H1 (cell line): ENCODE results near the gene NRP2. TPM values are rescaled to one million over a fixed set of nuclear protein-coding genes. Genes with fewer than 3 reads are reported as not detected.

Experiments
- CTCF ChIA-PET: fragments of 300-600 bp; sonication (Branson Sonifier 250); formaldehyde crosslinking; loops from one replicate; lab custom pipeline; 2021; ENCODE audit not compliant: partially characterized antibody; lab: Charles Lee
- POLR2A ChIA-PET: fragments of 300-600 bp; sonication (Branson Sonifier 250); formaldehyde crosslinking; loops from one replicate; lab custom pipeline; 2021; ENCODE audit warnings: inconsistent platforms; ENCODE audit not compliant: partially characterized antibody; lab: Charles Lee
- DNase-seq, 2 experiments: peaks; one replicate each; pipeline versions ENCODE4 v3.0.0 to v3.0.0-alpha.2; 2010 to 2022; ENCODE audit warnings: low spot score in 2 of 2, low read depth in 1 of 2, mixed read lengths in 1 of 2
- FAIRE-seq: peaks from 2 replicates; lab custom pipeline; 2011; peaks lifted over from hg19 to GRCh38; lab: Jason Lieb, UNC
- H2AFZ ChIP-seq: 2 replicates; pipeline ENCODE4 v1.8.1; 2012; ENCODE audit warnings: low read length, inconsistent platforms
- H2AK5ac ChIP-seq: 2 replicates; pipeline ENCODE4 v1.6.1; 2013; ENCODE audit warnings: low read depth, low read length
- H2BK120ac ChIP-seq: replicated peaks from 2 replicates; pipeline ENCODE3; 2013; ENCODE audit warnings: low read depth, low read length, inconsistent platforms
- H2BK12ac ChIP-seq: 2 replicates; pipeline ENCODE4 v1.6.1; 2013; ENCODE audit warnings: low read depth, low read length
- H2BK15ac ChIP-seq: 2 replicates; pipeline ENCODE4 v1.6.1; 2013; ENCODE audit warnings: low read length
- H2BK20ac ChIP-seq: 2 replicates; pipeline ENCODE4 v1.6.1; 2013; ENCODE audit warnings: low read length
- H2BK5ac ChIP-seq: 2 replicates; pipeline ENCODE4 v1.6.1; 2013; ENCODE audit warnings: low read depth, low read length
- H3K14ac ChIP-seq: 2 replicates; pipeline ENCODE4 v1.6.1; 2013; ENCODE audit warnings: inconsistent platforms; ENCODE audit not compliant: insufficient read length
- H3K18ac ChIP-seq: 2 replicates; pipeline ENCODE4 v1.6.1; 2013; ENCODE audit warnings: low read length; ENCODE audit errors: extremely low read depth
- H3K23ac ChIP-seq: 2 replicates; pipeline ENCODE4 v1.6.1; 2013; ENCODE audit warnings: inconsistent platforms; ENCODE audit not compliant: insufficient read length
- H3K23me2 ChIP-seq: 2 replicates; pipeline ENCODE4 v1.6.1; 2013; ENCODE audit warnings: low read depth, low read length
- H3K27ac ChIP-seq: 2 replicates; pipeline ENCODE4 v1.6.1; 2011; ENCODE audit warnings: low read depth, low read length, inconsistent platforms
- H3K27me3 ChIP-seq, 4 experiments: replicated peaks in 1 of 4; 1 replicate in 1 of 4; 2 replicates in 3 of 4; pipeline versions ENCODE4 v1.6.1 to v1.8.1; 2011 to 2013; ENCODE audit warnings: low read length in 3 of 4, mild to moderate bottlenecking in 3 of 4, inconsistent platforms in 2 of 4, mixed read lengths in 2 of 4, moderate library complexity in 1 of 4; ENCODE audit not compliant: control insufficient read depth in 3 of 4, insufficient read depth in 3 of 4; ENCODE audit errors: extremely low read depth in 1 of 4
- H3K36me3 ChIP-seq, 4 experiments: 2 replicates each; pipeline versions ENCODE4 v1.6.1 to v1.8.1; 2011 to 2013; ENCODE audit warnings: mild to moderate bottlenecking in 4 of 4, low read length in 3 of 4, moderate library complexity in 2 of 4, control low read depth in 1 of 4, inconsistent platforms in 1 of 4; ENCODE audit not compliant: insufficient read depth in 4 of 4, control insufficient read depth in 2 of 4
- H3K4ac ChIP-seq: replicated peaks from 2 replicates; pipeline ENCODE3; 2013; ENCODE audit warnings: low read length, low read depth, mixed read lengths, inconsistent platforms; ENCODE audit not compliant: insufficient read length
- H3K4me1 ChIP-seq, 4 experiments: replicated peaks in 1 of 4; 1 replicate in 1 of 4; 2 replicates in 3 of 4; pipeline versions ENCODE4 v1.6.1 to v1.8.1; 2011 to 2013; ENCODE audit warnings: low read length in 3 of 4, inconsistent platforms in 2 of 4, mixed read lengths in 1 of 4; ENCODE audit not compliant: insufficient read depth in 4 of 4, control insufficient read depth in 3 of 4
- H3K4me2 ChIP-seq, 2 experiments: 2 replicates each; pipeline versions ENCODE4 v1.6.1 to v1.8.1; 2011 to 2013; ENCODE audit warnings: low read depth in 2 of 2, low read length in 2 of 2, control low read depth in 1 of 2, inconsistent platforms in 1 of 2, mild to moderate bottlenecking in 1 of 2; ENCODE audit not compliant: insufficient read depth in 1 of 2
- H3K4me3 ChIP-seq, 4 experiments: fragments of 200-600, 300-600 bp in 1 of 4; sonication (generic), shearing (Covaris generic), sonication (Bioruptor Twin) in 1 of 4; 2 replicates each; pipeline versions ENCODE4 v1.5.1 to v1.8.1; 2011 to 2016; ENCODE audit warnings: low read length in 4 of 4, low read depth in 3 of 4, control low read depth in 2 of 4, inconsistent platforms in 2 of 4, mild to moderate bottlenecking in 2 of 4, mixed read lengths in 1 of 4, moderate library complexity in 1 of 4; ENCODE audit not compliant: insufficient read depth in 2 of 4; ENCODE audit errors: extremely low read depth in 1 of 4
- H3K56ac ChIP-seq: replicated peaks from 2 replicates; pipeline ENCODE3; 2013; ENCODE audit warnings: low read depth, mild to moderate bottlenecking, mixed read lengths, low read length, inconsistent platforms; ENCODE audit not compliant: insufficient read length
- H3K79me1 ChIP-seq: 2 replicates; pipeline ENCODE4 v1.6.1; 2013; ENCODE audit warnings: low read depth, low read length, control low read depth
- H3K79me2 ChIP-seq, 2 experiments: 2 replicates each; pipeline versions ENCODE4 v1.6.1 to v1.8.1; 2012 to 2013; ENCODE audit warnings: low read length in 2 of 2, mild to moderate bottlenecking in 2 of 2, inconsistent platforms in 1 of 2; ENCODE audit not compliant: insufficient read depth in 2 of 2, control insufficient read depth in 1 of 2
- H3K9ac ChIP-seq, 4 experiments: replicated peaks in 1 of 4; 1 replicate in 1 of 4; 2 replicates in 3 of 4; pipeline versions ENCODE4 v1.6.1 to v1.8.1; 2011 to 2013; ENCODE audit warnings: low read depth in 3 of 4, low read length in 3 of 4, control low read depth in 2 of 4, mild to moderate bottlenecking in 2 of 4, moderate library complexity in 2 of 4, inconsistent platforms in 1 of 4; ENCODE audit errors: extremely low read depth in 1 of 4
- H3K9me3 ChIP-seq, 2 experiments: 2 replicates each; pipeline versions ENCODE4 v1.6.1 to v1.8.1; 2012 to 2013; ENCODE audit warnings: mild to moderate bottlenecking in 2 of 2, moderate library complexity in 2 of 2, control low read depth in 1 of 2, inconsistent platforms in 1 of 2, low read depth in 1 of 2, low read length in 1 of 2, mixed read lengths in 1 of 2; ENCODE audit not compliant: insufficient read depth in 2 of 2
- H4K20me1 ChIP-seq, 2 experiments: replicated peaks in 1 of 2; 2 replicates each; pipeline versions ENCODE3 to v1.8.1; 2011 to 2013; ENCODE audit warnings: inconsistent platforms in 2 of 2, low read length in 2 of 2, mild to moderate bottlenecking in 1 of 2; ENCODE audit not compliant: insufficient read depth in 2 of 2, control insufficient read depth in 1 of 2
- H4K5ac ChIP-seq: 2 replicates; pipeline ENCODE4 v1.6.1; 2013; ENCODE audit warnings: low read length, low read depth, mixed read lengths, inconsistent platforms; ENCODE audit not compliant: insufficient read length
- H4K8ac ChIP-seq: 2 replicates; pipeline ENCODE4 v1.8.0; 2013; ENCODE audit warnings: mild to moderate bottlenecking, moderate library complexity, low read length, inconsistent platforms; ENCODE audit not compliant: insufficient read depth; ENCODE audit errors: extremely low read depth
- H4K91ac ChIP-seq: replicated peaks from 2 replicates; pipeline ENCODE3; 2013; ENCODE audit warnings: low read length, mixed read lengths, inconsistent platforms; ENCODE audit not compliant: insufficient read length
- RXRA ChIP-seq: IDR thresholded peaks from 2 replicates; pipeline ENCODE4 v1.6.1; 2011; ENCODE audit warnings: low read depth, mild to moderate bottlenecking, low read length, moderate library complexity; ENCODE audit not compliant: insufficient read depth
- WGBS, 2 experiments: shearing (Covaris generic) in 1 of 2; methylation state at CpG; one replicate each; pipeline versions ENCODE4 v1.1.6 to v1.1.7; 2013 to 2015; ENCODE audit warnings: low lambda C conversion rate in 2 of 2, mixed read lengths in 2 of 2, inconsistent platforms in 1 of 2, low coverage in 1 of 2, missing lambda C conversion rate in 1 of 2; ENCODE audit not compliant: insufficient replicate concordance in 2 of 2, insufficient coverage in 1 of 2, insufficient read length in 1 of 2; ENCODE audit errors: extremely low coverage in 1 of 2, missing lambda C conversion rate in 1 of 2; 5-methylcytosine and 5-hydroxymethylcytosine counted together
- polyA plus RNA-seq, 7 experiments: library from polyadenylated mRNA; depleted of rRNA in 3 of 7; stranded (reverse) in 5 of 7; unstranded in 2 of 7; fragments of >200 nt in 5 of 7; fragments of 200-250 nt in 2 of 7; gene quantifications; 1 replicate in 5 of 7; 2 replicates in 1 of 7; 4 replicates in 1 of 7; pipeline versions ENCODE4 v1.2.1 to v1.2.3, GENCODE V29; 2011 to 2013; ENCODE audit warnings: missing spikeins in 2 of 7, mixed read lengths in 2 of 7
- total RNA-seq: library from RNA; stranded (reverse); fragmentation: NEBNext Ultra II Directional; extraction: Animal tissue kit (Norgen Biotek cat#: 25700); gene quantifications from 2 replicates; pipeline ENCODE4 v1.2.1, GENCODE V29; 2021

NRP2 gene
- total and polyA plus RNA-seq, 2 of the 8 experiments (the other 6 are each of a cell fraction or from before 2014, with no cell fraction given): 32.0 to 37.8 TPM

GRCh38 chr2:205772983-205773382 lies 90.7 kb downstream of the NRP2 start:
- Histone ChIP-seq H2BK12ac (no peak overlapping the region), H3K4me1 (no peaks in the 10 kb centered on the region; a peak in 2 of 7 replicates), H3K14ac (no peak overlapping the region), H2BK120ac (no peak overlapping the region), H2BK20ac (no peak overlapping the region), H2BK15ac (no peak overlapping the region), H3K27me3 (no peaks in the 10 kb centered on the region; a peak in 1 of 7 replicates), H3K36me3 (peaks cover 3 to 11% (median 6%) of the 10 kb centered on the region in 4 experiments; a peak in 6 of 8 replicates), H3K4ac (no peak overlapping the region), H2AFZ (no peak overlapping the region), H3K79me2 (no peaks in the 10 kb centered on the region), H3K56ac (no peak overlapping the region), H4K8ac (no peak overlapping the region), H3K9me3 (no peaks in the 10 kb centered on the region), H3K9ac (no peak overlapping the region), H4K20me1 (no peaks in the 10 kb centered on the region), H4K5ac (no peak overlapping the region), H4K91ac (no peak overlapping the region), H3K4me3 (no peak overlapping the region), H2BK5ac (no peak overlapping the region), H3K27ac (no peak overlapping the region), H3K18ac (no peak overlapping the region), H3K23ac (no peak overlapping the region), H3K23me2 (peaks cover 3% of the 10 kb centered on the region; the same call in 1 of the 2 replicates), H3K4me2 (no peak overlapping the region), H2AK5ac (no peak overlapping the region), H3K79me1 (no peaks in the 10 kb centered on the region)
- ChIA-PET POLR2A (no interaction called here), CTCF (interaction anchor here (0.9 to 12.2 kb wide), 8 partner anchors 10 to 154 kb away, joined by 3 to 185 read pairs (median 34); no protein-coding TSS in a partner anchor)
- DNase-seq (no peak), FAIRE-seq (no peak)
- 84 to 100% methylated on average over 1 to 3 of the region's 3 CpGs for WGBS, 2 experiments
- no peak for TF ChIP-seq RXRA
